ENCODE results near the gene SIPA1L3.

SIPA1L3 gene

DNA sequence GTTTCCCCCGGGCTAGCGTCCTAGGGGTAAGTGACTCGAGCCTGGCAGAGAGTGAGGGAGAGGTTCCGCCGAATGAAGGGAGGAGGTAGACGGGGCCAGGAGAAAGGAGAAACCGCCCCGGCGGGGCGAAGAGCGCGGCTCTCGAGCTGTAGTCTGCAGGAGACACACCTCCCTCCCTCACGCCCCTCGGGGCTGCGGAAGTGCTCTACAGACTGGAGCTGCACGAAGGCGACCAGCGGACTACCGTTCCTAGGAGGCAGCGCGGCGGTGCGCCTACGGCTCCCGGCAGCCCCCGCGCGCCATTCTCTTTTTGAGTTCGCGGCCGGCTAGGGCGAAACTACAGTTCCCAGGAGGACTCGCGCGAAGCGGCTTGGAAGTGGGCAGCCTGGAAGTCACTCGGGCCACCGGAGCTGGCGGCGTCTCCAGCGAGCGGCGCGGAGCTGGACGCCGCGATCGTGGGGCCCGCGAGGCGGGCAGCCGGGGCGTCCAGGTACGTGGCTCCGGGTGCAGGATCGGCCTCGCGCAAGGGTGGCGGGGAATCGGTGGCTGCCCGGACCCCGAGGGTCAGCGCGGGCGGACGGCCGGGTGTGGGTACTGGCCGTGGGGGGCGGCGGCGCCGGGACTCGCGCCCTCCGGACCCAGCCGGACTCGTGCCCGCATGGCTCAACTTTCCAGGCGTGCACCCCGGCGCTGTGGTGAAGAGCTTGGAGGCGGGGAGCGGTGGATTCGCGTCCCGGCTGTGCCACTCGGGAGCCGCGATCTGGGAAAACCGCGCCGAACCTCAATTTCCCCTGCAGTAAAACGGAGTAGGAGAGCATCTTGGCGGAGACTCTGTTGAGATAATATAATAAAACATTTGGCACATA lies at the start of gene SIPA1L3:
Gene SIPA1L3 (plus strand): TSS at position 340 of the 866 bp plus-strand sequence. CDS start 174,358 bp downstream, outside the sequence.
- ChIA-PET CTCF (interaction anchor here (0.5 to 14.3 kb wide), 14 partner anchors 9 to 1726 kb away, joined by 3 to 316 read pairs (median 4); partner anchors contain the start of gene PSMD8), POLR2A (interaction anchor here (0.5 to 3.8 kb wide), 49 partner anchors 10 to 1693 kb away, joined by 3 to 38 read pairs (median 4); partner anchors contain the start of genes EIF3K, FAM98C, GGN and MRPS12)
- peaks cover 27% of the 10 kb centered on the region for H3K4me1 ChIP-seq (ENCODE audit: control insufficient read depth, insufficient read depth, low read length)
- no peaks in the 10 kb centered on the region for H3K9me3 ChIP-seq (ENCODE audit: control insufficient read depth, insufficient read depth, low read depth, low read length)
- H3K27ac ChIP-seq (ENCODE audit: extremely low read depth, low read depth, low read length): peak within 1 kb of the TSS; percentile 81
- peak within 1 kb of the TSS; percentile 68 for H3K4me3 ChIP-seq (ENCODE audit: low read depth, low read length)
- H3K36me3 ChIP-seq (ENCODE audit: control insufficient read depth in 2 of 2, insufficient read depth in 1 of 2, low read length in 2 of 2): peaks cover 0 to 14% of the 10 kb centered on the region in 2 experiments; a peak in 1 of 3 replicates
- TF ChIP-seq FEZF1 (tag by site-specific recombination; IDR thresholded peaks at IDR 0.05) (no peak), ZIC2 (tag by site-specific recombination; IDR thresholded peaks at IDR 0.05) (peak; percentile 59; the same call in 1 of the 2 replicates), ZNF214 (tag by site-specific recombination; IDR thresholded peaks at IDR 0.05; ENCODE audit: borderline replicate concordance) (no peak), ZNF561 (tag by site-specific recombination; IDR thresholded peaks at IDR 0.05; ENCODE audit: borderline replicate concordance) (peak; percentile 72), ZNF16 (tag by site-specific recombination; IDR thresholded peaks at IDR 0.05; ENCODE audit: low read depth) (no peak), ZNF174 (tag by site-specific recombination; IDR thresholded peaks at IDR 0.05) (0 out of 2 replicates have a peak, but pooled peaks have one; percentile 65), ZNF26 (tag by site-specific recombination; IDR thresholded peaks at IDR 0.05) (no peak), ZBTB10 (tag by site-specific recombination; IDR thresholded peaks at IDR 0.05) (peak; percentile 68), GLI4 (tag by site-specific recombination; IDR thresholded peaks at IDR 0.05) (no peak), ZNF529 (tag by site-specific recombination; IDR thresholded peaks at IDR 0.05; ENCODE audit: insufficient replicate concordance) (no peak), ZNF510 (tag by site-specific recombination; IDR thresholded peaks at IDR 0.05; ENCODE audit: insufficient replicate concordance) (no peak), ZNF324 (tag by site-specific recombination; IDR thresholded peaks at IDR 0.05) (no peak), ZNF548 (tag by site-specific recombination; IDR thresholded peaks at IDR 0.05) (no peak), TCF7L2 (IDR thresholded peaks at IDR 0.05; ENCODE audit: borderline replicate concordance, low read depth, low read length) (peak; percentile 32; the same call in 1 of the 2 replicates), ZNF157 (tag by site-specific recombination; IDR thresholded peaks at IDR 0.05) (no peak), ZNF518A (tag by site-specific recombination; conservative IDR thresholded peaks at IDR 0.05; ENCODE audit: low read depth) (no peak), GLIS1 (tag by site-specific recombination; IDR thresholded peaks at IDR 0.05) (peak; percentile 64; the same call in 1 of the 2 replicates), CTCF (tag by site-specific recombination; IDR thresholded peaks at IDR 0.05) (peak; percentile 79; the same call in 1 of the 2 replicates), ZNF114 (tag by site-specific recombination; IDR thresholded peaks at IDR 0.05) (no peak), ZNF19 (tag by site-specific recombination; IDR thresholded peaks at IDR 0.05; ENCODE audit: low read depth) (no peak), ZNF24 (tag by site-specific recombination; IDR thresholded peaks at IDR 0.05) (peak; percentile 92), KLF1 (tag by site-specific recombination; IDR thresholded peaks at IDR 0.05) (no peak), SCRT1 (tag by site-specific recombination; IDR thresholded peaks at IDR 0.05; ENCODE audit: borderline replicate concordance) (no peak)
- TF ChIP-seq, protein P1, sequence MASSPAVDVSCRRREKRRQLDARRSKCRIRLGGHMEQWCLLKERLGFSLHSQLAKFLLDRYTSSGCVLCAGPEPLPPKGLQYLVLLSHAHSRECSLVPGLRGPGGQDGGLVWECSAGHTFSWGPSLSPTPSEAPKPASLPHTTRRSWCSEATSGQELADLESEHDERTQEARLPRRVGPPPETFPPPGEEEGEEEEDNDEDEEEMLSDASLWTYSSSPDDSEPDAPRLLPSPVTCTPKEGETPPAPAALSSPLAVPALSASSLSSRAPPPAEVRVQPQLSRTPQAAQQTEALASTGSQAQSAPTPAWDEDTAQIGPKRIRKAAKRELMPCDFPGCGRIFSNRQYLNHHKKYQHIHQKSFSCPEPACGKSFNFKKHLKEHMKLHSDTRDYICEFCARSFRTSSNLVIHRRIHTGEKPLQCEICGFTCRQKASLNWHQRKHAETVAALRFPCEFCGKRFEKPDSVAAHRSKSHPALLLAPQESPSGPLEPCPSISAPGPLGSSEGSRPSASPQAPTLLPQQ (tag by site-specific recombination; IDR thresholded peaks at IDR 0.05): peak; percentile 58
